Stimulated activated CD8-positive, alpha-beta memory T cell treated with anti-CD3 and anti-CD28 coated beads, Interleukin-7, amount 100 ng/mL, for 48 hours (primary cell): ENCODE data around the gene ZNF783.
"Not testable (repeated sequence)": the region's sequence is repeated elsewhere in the genome, so short reads cannot be mapped to it uniquely, and the experiment has no call there.

Source experiments
- DNase-seq, 2 donors: peaks; one replicate each; pipeline ENCODE4 v3.0.0-alpha.2; 2020; ENCODE audit warnings: low read depth in 1 of 2; ENCODE audit errors: extremely low read depth in 1 of 2

The ZNF783 gene

DNA sequence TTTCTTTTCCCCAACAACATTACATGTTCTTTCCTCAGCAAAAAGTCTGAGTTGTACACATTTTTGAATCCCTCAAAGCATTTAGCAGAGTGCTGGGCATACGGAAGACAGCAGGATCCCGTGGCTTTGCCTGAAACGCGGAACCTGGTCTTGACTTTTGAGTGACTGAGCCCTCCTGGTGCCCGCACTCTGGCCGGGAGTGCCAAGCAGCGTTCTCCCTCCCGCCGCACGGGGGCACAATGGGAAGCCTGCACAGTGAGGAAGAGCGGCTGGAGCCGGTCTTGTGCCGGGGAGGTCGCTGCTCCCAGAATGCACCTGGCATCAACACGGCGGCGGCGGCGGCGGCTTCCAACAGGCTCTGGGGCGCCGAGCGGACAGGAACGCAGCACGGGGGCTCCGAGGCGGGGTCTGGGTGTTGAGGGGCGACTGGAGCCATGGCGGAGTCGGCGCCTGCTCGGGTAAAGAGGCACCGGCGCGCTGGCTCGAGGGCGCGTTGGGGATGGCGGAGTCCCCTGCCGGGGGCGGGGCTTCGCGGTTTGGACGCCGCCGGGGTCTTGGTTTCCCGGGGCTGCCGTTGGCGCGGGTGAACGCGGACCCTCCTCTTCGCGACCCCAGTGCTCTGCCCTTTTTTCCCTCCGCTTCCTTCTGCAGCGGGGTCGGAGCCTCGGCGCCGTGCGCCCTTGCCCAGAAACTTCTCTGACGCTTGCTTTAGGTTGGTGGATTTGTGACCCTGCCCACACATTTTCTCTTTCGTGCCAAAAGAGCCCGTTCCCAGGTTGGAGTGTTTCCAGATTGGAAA is 22.5 kb upstream of the ZNF783 start, which contains the start of gene ZNF212:
ZNF212 (plus strand) TSS at position 307 of the 799 bp plus-strand sequence; CDS start at position 435, 128 bp downstream.
- DNase-seq = peak; percentile 73 to 86

DNA sequence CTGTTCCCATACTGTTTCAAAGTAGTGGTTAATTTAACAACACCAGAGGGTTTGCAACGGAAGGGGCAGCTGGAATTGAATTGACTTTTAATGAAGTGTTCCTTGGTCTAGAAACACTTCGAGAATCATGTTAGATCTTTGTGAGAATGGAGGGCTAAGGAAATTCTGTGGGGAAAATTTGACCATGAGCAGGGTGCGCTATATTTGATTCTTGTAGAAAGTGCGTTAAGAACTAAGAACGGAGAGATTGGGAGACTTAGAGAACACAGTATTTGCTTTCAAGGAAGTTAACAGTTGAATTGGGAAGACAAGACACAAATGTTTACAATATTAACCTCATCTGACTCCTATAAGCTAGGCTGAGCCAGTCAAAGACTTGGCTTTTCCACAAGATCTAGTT is 21.4 kb upstream of the ZNF783 start:
- no peak for DNase-seq

DNA sequence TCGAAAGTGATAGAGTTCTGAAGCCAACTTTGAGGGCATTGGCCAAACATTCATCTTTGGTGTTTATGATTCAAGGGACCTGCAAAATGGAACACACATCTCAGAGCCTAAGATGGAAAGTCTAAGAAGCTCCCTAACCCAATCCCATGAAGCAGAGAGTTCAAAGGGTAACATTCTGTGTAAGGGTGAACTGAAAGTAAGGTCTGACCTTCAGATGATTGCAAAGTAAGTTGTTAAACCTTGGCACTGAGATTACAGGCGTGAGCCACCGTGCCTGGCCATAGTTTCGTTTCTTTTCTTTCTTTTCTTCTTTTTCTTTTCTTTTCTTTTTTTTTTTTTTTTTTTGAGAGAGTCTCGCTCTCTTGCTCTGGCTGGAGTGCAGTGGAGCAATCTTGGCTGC is 20.3 kb upstream of the ZNF783 start:
- no peak for DNase-seq

DNA sequence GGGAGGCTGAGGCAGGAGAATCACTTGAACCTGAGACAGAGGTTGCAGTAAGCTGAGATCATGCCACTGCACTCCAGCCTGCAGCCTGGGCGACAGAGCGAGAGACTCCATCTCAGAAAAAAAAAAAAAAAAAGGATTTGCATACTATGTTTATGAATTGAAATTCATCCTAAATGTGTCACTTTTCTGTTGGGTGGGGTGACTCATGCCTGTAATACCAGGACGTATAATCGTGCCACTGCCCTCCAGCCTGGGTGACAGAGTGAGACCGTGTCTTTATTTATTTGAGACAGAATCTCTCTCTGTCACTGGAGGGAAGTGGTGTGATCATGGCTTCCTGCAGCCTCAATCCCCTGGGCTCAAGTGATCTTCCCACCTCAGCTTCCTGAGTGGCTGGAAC is 16.8 kb upstream of the ZNF783 start:
- peak in 1 of 2 donors; percentile 64 for DNase-seq

DNA sequence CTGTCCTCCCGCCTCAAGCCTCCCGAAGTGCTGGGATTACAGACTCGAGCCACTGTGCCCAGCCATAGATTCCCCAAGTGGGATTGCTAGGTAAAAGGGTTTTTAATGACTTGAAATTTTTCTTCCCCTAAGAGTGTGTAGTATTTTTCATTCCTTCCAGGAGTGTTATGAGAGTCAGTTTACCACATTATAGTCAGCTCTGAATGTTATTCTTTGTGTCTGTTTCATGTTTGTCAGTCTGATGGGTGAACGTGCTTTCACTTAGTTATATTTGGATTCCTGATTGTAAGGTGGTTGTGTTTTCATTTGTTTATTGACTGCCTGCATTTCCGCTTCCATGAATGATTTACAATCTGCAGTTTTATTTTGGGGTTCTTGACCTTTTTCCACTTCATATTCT is 16.3 kb upstream of the ZNF783 start:
- no peak for DNase-seq

DNA sequence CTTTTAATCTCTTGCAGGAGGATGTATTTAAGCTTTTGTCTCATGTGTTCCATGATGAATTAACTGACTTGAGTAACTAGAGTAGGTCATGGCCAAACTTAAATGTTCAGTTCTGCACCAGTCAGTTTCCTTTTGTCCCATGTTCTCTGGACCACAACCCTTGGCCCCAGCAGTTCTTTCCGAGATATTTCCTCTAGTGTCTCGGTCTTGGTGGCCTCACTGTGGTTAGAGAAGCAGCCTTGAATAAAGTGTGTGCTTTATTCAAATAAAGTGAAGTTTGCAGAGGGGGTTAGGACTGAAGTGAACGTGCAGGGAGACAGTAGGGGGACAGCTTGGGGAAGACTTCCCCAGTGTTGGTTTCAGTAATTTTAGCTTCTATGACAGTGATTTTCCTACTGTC is 13.2 kb upstream of the ZNF783 start:
- peak in 1 of 2 donors; percentile 39 for DNase-seq

DNA sequence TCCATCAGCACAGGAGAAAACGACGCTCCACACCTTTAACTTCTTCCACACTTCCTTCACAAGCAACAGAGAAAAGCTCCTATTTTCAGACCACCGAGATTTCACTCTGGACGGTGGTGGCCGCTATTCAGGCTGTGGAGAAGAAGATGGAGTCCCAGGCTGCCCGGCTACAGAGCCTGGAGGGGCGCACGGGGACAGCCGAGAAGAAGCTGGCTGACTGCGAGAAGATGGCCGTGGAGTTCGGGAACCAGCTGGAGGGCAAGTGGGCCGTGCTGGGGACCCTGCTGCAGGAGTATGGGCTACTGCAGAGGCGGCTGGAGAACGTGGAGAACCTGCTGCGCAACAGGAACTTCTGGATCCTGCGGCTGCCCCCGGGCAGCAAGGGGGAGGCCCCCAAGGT is 11.8 kb upstream of the ZNF783 start:
- DNase-seq = not testable (repeated sequence)

DNA sequence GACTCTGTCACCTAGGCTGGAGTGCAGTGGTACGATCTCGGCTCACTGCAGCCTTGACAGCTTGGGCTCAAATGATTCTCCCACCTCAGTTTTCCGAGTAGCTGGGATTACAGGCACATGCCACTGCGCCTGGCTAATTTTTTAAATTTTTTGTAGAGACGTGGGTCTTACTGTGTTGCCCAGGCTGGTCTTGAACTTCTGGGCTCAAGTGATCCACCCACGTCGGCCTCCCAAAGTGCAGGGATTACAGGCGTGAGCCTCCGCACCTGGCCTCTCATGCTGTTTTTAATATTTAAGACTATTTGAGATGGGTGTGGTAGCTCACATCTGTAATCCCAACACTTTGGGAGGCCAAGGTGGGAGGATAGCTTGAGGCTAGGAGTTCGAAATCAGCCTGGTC is 10.5 kb upstream of the ZNF783 start:
- not testable (repeated sequence) for DNase-seq

DNA sequence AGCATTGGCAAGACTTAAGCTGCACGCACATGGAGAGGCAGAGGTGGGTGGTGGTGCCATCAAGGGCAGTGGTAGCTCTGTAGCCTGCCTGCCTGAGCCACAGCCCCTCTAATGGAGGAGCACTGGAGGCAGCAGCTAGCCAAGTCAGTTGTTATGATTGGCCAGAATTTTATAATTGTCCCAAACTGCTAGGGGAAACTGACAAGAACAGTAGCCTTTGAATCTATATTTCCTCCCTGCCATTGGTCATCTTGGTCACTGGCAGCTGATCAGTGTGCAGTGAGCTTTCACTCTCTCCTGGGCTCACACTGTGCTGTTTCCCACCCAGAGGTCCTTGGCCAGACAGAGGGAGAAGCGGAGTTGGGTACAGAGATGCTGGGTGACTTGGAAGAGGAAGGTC is 9.6 kb upstream of the ZNF783 start:
- DNase-seq = no peak

DNA sequence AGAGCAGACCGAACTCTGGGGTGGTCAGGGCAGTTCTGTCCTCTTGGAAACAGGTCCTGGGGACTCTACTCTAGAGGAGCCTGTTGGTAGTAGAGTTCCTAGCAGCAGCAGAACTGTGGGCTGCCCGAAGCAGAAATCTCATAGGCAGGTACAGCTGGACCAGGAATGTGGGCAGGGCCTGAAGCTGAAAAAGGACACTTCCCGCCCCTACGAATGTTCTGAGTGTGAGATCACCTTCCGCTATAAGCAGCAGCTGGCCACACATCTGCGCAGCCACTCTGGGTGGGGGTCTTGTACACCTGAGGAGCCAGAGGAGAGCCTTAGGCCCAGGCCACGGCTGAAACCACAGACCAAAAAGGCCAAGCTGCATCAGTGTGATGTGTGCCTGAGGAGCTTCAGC is 8.3 kb upstream of the ZNF783 start:
- no peak for DNase-seq

DNA sequence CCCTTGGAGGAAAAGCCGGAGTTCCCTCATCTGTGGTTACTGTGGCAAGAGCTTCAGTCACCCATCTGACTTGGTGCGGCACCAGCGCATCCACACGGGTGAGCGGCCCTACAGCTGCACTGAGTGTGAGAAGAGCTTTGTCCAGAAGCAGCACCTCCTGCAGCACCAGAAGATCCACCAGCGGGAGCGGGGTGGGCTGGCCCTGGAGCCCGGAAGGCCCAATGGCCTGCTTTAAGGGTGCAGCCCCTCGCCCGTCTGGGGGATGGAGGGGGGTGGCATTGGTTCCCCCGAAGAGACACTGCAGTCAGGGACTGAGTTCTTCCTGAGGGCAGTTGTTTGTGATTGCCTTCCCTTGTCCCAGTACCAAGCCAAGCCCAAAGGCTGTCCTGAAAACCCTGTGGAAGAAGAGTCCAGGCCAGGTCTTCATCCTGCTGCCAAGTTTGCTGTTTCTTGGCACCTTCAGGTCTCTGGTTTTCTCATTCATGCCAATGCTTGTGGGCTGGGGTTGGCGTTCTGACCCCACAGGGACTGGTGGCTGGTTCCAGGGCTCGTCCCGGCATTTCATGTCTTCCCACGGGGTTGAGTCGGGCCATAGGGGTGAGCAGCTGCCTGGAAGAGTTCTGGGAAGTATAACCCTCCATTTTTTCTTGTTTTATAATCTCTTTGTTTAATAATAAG is 7.7 kb upstream of the ZNF783 start:
- DNase-seq = no peak

DNA sequence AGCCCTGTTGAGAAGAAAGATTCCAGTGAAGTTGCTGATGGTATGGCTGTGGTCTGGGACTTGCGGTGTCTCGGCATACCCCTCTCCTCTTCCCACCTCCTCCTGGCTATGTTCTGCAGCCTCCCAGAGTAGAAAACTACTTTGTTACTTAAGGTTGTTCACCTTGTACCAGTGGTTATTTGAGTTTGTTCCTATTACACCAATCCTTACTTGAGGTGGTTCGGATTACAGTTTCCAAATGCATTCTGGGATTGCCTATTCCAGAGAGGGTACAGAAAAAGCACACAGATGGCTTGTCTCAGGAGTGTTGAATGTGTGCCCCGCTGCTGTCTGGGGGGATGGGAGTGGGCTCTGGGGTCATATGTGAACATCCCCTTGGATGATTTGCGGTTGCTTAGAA is 6.8 kb upstream of the ZNF783 start:
- no peak for DNase-seq

DNA sequence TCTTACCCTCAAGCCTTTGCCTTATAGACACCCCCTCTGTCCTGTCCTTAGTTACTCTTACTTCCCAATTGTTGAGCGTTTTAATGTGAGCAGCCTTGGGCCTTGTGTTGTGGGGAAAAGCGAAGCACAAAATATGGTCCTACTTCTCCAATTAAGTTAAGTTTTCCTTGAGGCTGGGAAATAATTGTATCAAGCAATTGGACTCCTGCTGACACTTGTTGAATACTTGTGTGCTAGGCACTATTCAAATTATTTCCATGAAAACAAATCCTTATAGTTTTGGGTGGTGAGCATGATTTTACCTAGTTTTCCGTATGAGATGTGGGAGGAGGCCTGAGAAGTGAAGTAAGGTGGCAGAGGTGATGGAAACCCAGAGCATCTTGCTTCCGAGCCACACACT is 5.4 kb upstream of the ZNF783 start:
- DNase-seq = no peak

DNA sequence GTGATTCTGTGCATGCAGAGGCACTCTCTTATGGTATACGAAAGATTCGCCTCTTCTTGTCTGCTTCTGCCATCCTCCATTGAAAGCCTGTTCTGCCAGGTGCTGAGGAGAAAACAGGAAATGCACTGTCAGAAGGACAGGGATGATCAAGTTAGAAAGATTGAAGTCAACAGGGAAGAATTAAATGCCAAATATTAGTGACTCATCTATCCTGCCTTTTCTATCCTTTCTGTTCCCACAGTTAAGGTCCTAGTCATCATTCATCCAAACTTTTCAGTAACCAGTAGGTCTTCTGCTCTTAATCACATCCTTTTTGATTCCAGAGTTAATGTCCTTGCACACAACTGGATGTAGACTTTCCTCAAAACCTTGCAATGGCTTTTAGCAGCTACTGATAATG is 4.8 kb upstream of the ZNF783 start:
- no peak for DNase-seq

DNA sequence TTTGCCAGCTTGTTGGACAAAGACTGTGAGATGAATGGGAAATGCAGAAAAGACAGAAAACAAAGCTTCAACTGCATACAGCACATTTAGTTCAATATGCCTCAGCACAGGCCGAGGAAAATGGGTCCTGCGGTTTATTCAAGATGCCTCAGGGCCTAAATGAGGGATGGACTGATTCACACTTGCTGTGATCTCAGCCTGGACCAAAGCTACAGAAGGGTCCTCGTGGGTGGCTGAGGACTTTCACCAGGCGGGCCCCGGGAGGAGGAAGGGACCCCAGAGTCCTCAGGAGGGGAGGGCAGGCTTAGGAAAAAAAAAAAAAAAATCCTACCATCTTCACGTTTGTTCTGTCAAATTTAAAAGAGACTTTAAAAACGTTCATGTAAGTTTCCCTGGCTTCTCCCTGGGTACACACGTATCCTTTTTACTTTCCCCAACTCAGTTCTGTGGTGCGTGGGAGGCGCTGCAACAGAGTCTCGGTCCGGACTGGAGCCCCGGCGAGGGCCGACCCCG is 624 bp upstream of the ZNF783 start:
- DNase-seq = peak in 1 of 2 donors; percentile 48

DNA sequence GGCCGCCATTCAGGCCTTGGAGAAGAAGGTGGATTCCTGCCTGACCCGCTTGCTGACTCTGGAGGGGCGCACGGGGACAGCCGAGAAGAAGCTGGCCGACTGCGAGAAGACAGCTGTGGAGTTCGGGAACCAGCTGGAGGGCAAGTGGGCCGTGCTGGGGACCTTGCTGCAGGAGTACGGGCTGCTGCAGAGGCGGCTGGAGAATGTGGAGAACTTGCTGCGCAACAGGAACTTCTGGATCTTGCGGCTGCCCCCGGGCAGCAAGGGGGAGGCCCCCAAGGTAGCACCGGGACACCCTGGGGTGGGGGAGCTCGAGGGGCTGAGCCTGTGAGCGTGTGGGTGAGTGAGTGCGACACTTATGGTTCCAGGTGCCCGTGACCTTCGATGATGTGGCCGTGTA is 4.5 kb downstream of the ZNF783 start:
- DNase-seq = no peak

DNA sequence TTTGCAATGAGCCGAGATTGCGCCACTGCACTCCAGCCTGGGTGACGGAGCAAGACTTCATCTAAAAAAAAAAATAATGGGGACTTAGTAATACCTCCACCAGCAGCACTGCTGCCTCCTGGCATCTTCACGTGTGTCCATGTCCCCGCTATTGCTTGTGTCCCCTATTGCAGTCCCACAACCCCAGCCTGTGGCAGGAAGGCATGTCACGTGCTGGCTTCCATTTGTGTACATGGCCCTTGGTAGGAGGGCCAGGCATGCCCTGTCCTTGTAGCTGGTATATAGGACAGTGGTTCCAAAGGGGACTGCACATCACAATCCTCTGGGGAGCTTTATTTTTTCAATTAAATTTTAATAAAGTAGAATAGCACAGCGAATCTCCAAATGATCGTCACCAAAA is 5.7 kb downstream of the ZNF783 start:
- DNase-seq = no peak

DNA sequence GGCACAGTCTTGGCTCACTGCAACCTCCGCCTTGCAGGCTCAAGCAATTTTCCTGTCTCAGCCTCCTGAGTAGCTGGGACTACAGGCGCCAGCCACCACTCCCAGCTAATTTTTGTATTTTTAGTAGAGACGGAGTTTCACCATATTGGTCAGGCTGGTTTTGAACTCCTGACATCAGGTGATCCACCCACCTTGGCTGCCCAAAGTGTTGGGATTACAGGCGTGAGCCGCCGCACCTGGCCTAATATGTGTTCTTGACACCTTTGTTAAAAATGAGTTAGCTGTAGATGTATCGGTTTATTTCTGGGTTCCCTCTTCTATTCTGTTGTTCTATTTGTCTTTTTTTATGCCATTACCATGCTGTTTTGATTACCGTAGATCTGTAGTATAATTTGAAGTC is 12.4 kb downstream of the ZNF783 start:
- not testable (repeated sequence) for DNase-seq

DNA sequence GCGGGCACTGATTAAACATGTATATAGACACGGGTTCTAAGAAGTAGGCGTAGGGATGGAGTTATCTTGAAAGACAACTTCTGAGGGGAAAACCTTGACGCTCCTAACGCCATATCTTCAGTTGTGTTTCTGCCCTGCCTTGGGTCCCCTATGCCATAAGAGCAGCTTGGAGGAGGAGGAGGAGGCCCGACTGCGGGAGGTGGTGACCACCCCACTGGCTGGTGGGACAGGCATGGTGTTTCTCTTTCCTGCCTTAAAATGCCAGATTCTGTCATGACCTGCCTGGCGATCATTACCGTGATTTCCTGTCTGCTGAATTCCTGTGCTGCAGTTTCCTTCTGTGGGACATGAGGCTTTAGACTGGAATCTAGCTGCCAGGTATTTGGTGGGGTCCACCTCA is 15.9 kb downstream of the ZNF783 start:
- DNase-seq = no peak

DNA sequence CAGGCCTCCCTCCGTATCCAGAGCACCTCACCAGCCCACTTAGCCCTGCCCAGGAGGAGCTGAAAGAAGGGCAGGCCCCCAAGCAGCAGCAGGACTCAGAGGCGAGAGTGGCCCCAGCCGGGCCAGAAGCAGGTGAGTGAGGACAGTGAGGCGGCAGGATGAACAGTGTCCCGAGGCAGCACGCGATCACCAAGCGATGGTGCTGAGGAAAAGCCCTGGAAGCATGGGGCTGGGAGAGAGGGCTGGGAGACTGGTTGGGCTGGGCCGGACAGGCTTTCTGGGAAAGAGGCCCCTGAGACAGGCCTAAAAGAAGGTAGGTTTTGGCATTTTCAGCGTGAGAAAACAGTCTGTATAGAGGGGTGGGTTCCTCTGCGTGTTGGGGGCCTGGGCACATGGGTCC is 16.4 kb downstream of the ZNF783 start:
- no peak for DNase-seq

DNA sequence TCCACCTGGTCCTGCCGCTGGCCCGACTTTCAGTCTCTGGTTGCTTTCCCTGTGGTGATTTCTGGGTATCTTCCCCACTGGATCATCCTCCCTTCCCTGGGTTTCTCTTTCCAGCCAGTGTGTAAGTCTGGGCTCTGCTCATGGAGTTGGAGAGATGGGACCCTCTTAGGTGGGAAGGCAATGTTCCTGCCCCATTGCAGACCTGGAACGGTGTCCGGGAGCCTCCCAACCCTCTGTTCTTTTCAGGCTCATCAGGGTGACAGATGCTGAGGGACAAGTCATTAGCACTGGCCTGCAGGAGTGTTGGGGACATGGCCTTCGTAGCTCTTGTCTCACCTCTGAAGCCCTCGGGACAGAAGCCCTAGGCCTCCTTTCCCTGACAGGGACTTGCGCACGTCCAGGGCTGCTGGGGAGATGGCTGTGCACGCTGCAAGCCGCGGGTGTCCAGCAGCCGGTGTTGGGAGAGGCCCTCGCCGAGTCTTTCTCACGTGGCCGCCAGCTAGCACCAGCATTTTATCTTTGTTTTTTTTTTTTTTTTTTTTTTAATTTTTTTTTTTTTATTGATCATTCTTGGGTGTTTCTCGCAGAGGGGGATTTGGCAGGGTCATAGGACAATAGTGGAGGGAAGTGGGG is 17.2 kb downstream of the ZNF783 start:
- no peak for DNase-seq

DNA sequence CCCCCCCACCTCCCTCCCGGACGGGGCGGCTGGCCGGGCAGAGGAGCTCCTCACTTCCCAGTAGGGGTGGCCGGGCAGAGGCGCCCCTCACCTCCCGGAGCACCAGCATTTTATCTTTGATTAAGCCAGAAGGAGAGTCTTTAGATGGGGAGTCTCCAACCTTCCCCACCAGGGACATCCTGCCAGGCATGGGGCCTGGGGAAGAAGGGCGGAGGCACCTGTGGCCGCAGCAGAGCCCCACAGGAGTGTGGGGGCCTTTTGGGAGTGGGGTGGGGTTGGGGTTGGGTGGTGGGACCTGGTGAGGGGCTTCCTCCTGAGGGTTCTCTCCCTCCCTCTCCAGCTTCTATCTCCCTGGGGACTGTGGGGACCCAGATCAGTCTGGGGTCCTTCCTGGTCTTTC is 18.2 kb downstream of the ZNF783 start:
- no peak for DNase-seq
